ENCODE results near the gene PCDHGA2.
"Not testable (repeated sequence)": the region's sequence is repeated elsewhere in the genome, so short reads cannot be mapped to it uniquely, and the experiment has no call there.

PCDHGA2 gene

GRCh38 chr5:141384471-141385267 lies 46.1 kb downstream of the PCDHGA2 start:
- no peak for DNase-seq (ENCODE audit: low read depth, low spot score)
- no peak overlapping the region for H3K4me3 ChIP-seq (ENCODE audit: low read depth, low read length)
- ChIA-PET POLR2A (no interaction called here), CTCF (interaction anchor here (4.1 kb wide), 1 partner anchor 174 kb away, joined by 24 read pairs; no protein-coding TSS in a partner anchor)
- TF ChIP-seq CTCF (IDR thresholded peaks at IDR 0.05; ENCODE audit: insufficient read depth, low read length, missing control alignments): no peak

- DNase-seq (ENCODE audit: low read depth, low spot score); POLR2A ChIA-PET: not testable (repeated sequence)
- peak; percentile 33 for TF ChIP-seq CTCF (IDR thresholded peaks at IDR 0.05; ENCODE audit: insufficient read depth, low read length, missing control alignments)
- CTCF ChIA-PET: interaction anchor here (1.0 to 8.4 kb wide), 8 partner anchors 9 to 181 kb away, joined by 3 to 77 read pairs (median 10); partner anchors contain the start of genes PCDHGA6, PCDHGB3 and PCDHGB5
- H3K4me3 ChIP-seq (ENCODE audit: low read depth, low read length): peak within 1 kb of the TSS; percentile 42
Observed at GRCh38 chr5:141387557-141388311, 49.2 kb downstream of the PCDHGA2 start, which contains the start of gene PCDHGB4. TSS of gene PCDHGB4 (plus strand) at chr5:141387698. CDS start at chr5:141387885, 187 bp downstream.

GRCh38 chr5:141388661-141389060 lies 50.1 kb downstream of the PCDHGA2 start:
- POLR2A ChIA-PET: no interaction called here
- no peak overlapping the region for H3K4me3 ChIP-seq (ENCODE audit: low read depth, low read length)
- CTCF ChIA-PET: interaction anchor here (1.6 to 8.4 kb wide), 5 partner anchors 9 to 175 kb away, joined by 5 to 77 read pairs (median 11); partner anchors contain the start of genes PCDHGA6, PCDHGB3 and PCDHGB5
- no peak for TF ChIP-seq CTCF (IDR thresholded peaks at IDR 0.05; ENCODE audit: insufficient read depth, low read length, missing control alignments)
- no peak for DNase-seq (ENCODE audit: low read depth, low spot score)

- ChIA-PET POLR2A (no interaction called here), CTCF (interaction anchor here (0.9 to 8.4 kb wide), 10 partner anchors 8 to 177 kb away, joined by 3 to 77 read pairs (median 8); partner anchors contain the start of genes PCDHGA10, PCDHGA6 and PCDHGB5)
- TF ChIP-seq CTCF (IDR thresholded peaks at IDR 0.05; ENCODE audit: insufficient read depth, low read length, missing control alignments): no peak
- DNase-seq (ENCODE audit: low read depth, low spot score): no peak
- no peak overlapping the region for H3K4me3 ChIP-seq (ENCODE audit: low read depth, low read length)
Observed at GRCh38 chr5:141389153-141390042, 50.8 kb downstream of the PCDHGA2 start.

GRCh38 chr5:141392429-141393198 lies 54.1 kb downstream of the PCDHGA2 start, which contains the start of gene PCDHGA8:
TSS of gene PCDHGA8 (plus strand) at chr5:141392633. CDS start at chr5:141392814, 181 bp downstream.
- CTCF ChIA-PET: interaction anchor here (0.7 to 8.4 kb wide), 9 partner anchors 11 to 174 kb away, joined by 3 to 77 read pairs (median 5); partner anchors contain the start of genes PCDHGA10, PCDHGA6, PCDHGB1 and PCDHGB6
- DNase-seq (ENCODE audit: low read depth, low spot score): no peak
- TF ChIP-seq CTCF (IDR thresholded peaks at IDR 0.05; ENCODE audit: insufficient read depth, low read length, missing control alignments): no peak
- 0 out of 2 replicates have a peak within 1 kb of the TSS, but pooled peaks have one; percentile 1 for H3K4me3 ChIP-seq (ENCODE audit: low read depth, low read length)
- POLR2A ChIA-PET: no interaction called here
